ENCODE measurements around the gene TMC4. TPM values are rescaled to one million over a fixed set of nuclear protein-coding genes. Genes with fewer than 3 reads are reported as not detected.
"Not testable (repeated sequence)": the region's sequence is repeated elsewhere in the genome, so short reads cannot be mapped to it uniquely, and the experiment has no call there.

TMC4 gene
- total RNA-seq, 1 donor from 2014 or later, result 198 TPM

DNA sequence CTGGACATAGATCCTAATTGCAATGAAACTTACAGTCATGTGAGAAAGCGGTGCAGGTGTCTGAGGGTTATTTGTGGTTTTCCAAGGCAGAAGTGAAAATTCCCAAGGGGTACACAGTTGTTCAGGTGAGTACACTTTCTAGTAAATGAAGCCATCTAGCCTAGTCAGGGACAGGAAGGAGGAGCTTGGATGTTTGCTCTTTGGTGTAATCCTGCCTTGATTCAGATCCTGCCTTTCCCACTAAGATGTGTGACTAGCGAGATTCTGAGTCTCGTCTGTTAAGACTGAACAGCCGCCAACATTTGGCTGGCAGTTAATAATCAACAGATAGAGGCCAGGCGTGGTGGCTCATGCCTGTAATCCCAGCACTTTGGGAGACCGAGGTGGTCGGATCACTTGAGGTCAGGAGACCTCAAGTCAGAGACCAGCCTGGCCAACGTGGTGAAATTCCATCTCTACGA is 30.2 kb upstream of the TMC4 start:
- DNase-seq (ENCODE audit: low spot score), result peak; percentile 53

DNA sequence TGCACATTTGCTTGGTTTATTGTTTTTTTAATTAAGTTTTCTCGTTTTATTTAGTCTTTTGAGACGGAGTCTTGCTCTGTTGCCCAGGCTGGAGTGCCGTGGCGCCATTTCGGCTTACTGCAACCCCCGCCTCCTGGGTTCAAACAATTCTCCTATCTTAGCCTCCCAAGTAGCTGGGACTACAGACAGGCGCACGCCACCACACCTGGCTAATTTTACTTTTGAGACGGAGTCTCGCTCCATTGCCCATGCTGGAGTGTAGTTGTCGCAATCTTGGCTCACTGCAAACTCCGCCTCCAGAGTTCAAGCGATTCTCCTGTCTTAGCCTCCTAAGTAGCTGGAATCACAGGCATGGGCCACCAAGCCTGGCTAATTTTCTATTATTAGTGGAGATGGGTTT is 29.0 kb upstream of the TMC4 start:
- DNase-seq (ENCODE audit: low spot score), result no peak

DNA sequence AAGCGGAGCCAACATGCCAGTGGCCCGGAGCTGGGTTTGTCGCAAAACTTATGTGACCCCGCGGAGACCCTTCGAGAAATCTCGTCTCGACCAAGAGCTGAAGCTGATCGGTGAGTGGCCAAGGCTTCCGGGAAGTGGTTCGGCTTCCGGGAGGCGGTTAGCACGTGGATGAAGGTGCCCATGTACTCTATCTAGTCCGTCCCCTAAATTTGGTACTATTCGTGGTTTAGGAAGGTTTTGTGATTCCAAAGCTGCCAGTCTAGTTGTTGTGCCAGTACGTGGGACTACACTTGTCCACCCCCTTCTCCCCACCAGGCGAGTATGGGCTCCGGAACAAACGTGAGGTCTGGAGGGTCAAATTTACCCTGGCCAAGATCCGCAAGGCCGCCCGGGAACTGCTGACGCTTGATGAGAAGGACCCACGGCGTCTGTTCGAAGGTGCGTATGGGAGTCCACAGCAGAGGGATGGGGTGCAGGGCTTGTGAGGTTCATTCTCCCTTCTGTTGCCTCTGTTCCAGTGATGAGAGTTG is 28.3 kb upstream of the TMC4 start:
- no peak for DNase-seq (ENCODE audit: low spot score)

DNA sequence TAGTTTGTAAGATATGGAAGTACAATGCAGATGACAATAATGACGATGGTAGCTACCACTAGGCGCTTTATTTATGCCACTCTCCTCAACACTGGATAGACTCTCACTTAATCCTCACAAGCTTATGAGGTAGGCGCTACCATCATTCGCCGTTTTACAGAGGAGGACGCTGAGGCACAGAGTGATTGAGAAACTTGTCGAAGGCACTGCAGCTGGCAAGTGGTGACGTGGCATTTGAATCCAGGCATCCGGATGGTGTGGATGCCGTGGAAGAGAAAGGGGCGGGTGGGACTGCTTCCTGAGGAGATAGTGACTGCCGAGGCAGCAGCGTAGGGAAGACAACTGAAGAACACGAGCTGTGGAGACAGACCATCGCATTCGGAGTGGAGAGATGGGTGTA is 26.4 kb upstream of the TMC4 start:
- DNase-seq (ENCODE audit: low spot score), result no peak

DNA sequence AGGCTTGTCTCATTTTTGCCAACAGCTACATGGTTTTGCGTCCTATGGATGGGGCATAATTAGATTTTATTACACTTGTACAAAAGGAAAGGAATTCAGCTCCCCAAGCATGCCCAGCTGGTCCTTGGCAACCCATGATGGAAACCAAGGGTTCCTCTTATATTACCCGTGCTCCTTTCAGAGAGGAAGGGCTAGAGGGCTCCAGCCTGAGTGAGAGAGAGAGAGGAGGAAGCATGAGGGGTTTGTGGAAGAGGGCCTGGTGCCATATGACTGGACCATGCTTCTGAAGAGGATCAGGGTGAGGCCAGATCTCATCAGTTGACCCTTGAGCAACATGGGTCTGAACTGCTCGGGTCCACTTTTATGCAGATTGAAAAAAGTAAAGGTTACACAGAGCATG is 24.2 kb upstream of the TMC4 start:
- DNase-seq (ENCODE audit: low spot score), result no peak

DNA sequence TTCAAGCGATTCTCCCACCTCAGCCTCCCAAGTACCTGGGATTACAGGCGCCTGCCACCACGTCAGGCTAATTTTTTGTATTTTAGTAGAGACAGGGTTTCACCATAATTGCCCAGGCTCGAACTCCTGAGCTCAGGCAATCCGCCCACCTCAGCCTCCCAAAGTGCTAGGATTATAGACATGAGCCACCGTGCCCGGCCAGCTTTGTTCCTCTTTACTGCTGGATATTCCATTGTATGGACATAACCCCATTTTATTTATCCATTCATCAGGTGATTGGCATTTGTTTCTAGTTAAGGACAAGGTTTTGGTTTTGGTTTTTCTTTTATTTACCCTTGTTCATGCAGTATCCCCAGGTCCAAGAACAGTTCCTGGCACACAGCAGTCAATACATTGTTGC is 23.6 kb upstream of the TMC4 start:
- DNase-seq (ENCODE audit: low spot score), result no peak

DNA sequence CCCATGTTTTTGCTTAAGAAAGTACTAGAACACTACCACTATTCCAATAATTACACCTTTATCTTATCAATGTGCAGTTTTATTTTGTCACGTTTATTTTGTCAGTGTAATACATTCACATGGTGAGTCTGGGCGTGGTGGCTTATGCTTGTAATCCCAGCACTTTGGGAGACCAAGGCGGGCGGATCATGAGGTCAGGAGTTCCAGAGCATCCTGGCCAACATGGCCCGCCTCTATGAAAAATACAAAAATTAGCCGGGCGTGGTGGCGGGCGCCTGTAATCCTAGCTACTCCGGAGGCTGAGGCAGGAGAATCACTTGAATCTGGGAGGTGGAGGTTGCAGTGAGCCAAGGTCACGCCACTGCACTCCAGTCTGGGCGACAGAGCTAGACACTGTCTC is 21.5 kb upstream of the TMC4 start:
- DNase-seq (ENCODE audit: low spot score), result not testable (repeated sequence)

DNA sequence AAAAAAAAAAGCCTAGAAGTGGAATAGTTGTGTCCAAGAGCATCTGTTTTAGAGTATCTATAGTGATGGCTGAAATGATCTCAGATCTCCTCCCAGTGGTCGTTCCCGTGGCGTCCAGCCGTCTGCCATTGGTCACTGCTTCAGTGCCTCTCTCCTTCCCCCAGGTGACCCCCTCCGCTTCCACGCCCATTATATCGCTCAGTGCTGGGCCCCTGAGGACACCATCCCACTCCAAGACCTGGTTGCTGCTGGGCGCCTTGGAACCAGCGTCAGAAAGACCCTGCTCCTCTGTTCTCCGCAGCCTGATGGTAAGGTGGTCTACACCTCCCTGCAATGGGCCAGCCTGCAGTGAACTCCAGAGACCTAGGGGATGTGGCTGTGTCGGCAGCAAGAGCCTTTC is 20.1 kb upstream of the TMC4 start:
- DNase-seq (ENCODE audit: low spot score), result no peak

DNA sequence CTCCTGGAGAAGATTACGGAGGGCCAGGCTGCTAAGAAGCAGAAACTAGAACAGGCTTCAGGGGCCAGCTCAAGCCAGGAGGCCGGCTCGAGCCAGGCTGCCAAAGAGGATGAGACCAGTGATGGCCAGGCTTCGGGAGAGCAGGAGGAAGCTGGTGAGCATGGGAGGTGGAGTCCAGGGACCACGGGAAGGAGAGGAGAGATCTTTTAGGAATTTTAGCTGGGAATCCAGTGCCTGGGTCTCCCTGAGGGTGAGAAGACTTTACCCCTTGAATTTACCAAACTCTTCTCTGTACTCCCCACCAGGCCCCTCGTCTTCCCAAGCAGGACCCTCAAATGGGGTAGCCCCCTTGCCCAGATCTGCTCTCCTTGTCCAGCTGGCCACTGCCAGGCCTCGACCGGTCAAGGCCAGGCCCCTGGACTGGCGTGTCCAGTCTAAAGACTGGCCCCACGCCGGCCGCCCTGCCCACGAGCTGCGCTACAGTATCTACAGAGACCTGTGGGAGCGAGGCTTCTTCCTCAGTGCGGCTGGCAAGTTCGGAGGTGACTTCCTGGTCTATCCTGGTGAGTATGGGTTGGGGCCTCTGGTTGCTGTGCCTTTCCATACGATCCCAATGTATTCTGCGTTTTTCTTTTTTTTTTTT is 19.0 kb upstream of the TMC4 start:
- DNase-seq (ENCODE audit: low spot score), result no peak

DNA sequence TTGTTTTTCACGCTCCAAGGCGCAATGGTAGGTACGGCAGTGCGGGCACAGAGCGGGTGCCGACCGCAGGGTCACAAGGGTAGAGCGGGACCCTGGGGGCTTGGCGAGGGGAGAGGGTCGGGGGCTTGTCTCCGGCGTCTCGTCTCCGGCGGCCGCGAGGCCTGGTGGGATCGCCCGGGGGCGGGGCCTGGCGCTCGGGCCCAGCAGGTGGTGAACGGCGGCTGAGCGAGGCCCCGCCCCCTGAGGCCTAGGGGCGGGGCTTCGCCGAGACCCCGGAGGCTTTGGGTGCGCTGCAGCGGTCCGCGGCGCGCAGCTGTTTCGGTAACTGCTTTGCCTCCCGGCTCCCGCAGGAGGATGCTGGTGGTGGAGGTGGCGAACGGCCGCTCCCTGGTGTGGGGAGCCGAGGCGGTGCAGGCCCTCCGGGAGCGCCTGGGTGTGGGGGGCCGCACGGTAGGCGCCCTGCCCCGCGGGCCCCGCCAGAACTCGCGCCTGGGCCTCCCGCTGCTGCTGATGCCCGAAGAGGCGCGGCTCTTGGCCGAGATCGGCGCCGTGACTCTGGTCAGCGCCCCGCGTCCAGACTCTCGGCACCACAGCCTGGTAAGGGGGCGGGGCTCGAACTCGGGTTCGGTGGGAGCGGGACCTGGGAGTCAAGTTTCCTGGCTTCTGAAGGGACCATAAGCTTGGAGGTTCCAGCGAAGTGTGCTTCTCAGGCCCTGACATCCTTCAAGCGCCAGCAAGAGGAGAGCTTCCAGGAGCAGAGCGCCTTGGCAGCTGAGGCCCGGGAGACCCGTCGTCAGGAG is 18.3 kb upstream of the TMC4 start, which contains the start of gene TSEN34:
TSEN34 (plus strand) TSS at position 298 of the 800 bp plus-strand sequence; CDS start at position 355, 57 bp downstream.
- DNase-seq (ENCODE audit: low spot score), result peak; percentile 88

DNA sequence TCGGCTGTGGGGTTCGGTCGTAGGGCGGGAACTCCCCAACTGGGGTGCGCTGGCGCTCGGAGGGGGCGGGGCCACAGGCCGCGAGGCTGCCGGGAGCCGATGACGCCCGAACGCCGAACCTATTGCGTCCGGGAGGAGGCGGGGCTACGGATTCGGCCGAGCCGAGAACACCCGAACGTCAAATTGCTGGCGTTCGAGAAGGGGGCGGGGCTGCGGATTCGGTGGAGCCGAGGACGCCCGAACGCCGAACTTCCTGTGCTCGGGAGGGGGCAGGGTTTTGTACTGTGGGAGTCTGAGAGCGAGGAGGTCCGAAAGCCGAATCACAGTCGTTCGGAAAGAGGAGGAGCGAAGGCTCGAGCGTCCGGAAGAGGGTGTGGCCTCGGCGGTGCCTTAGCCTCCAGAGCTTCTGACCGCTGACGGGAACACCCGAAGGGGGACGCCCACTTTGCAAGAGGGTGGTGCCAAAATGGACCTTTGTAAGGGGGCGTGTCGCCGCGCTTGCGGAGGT is 17.6 kb upstream of the TMC4 start:
- DNase-seq (ENCODE audit: low spot score), result peak; percentile 99

DNA sequence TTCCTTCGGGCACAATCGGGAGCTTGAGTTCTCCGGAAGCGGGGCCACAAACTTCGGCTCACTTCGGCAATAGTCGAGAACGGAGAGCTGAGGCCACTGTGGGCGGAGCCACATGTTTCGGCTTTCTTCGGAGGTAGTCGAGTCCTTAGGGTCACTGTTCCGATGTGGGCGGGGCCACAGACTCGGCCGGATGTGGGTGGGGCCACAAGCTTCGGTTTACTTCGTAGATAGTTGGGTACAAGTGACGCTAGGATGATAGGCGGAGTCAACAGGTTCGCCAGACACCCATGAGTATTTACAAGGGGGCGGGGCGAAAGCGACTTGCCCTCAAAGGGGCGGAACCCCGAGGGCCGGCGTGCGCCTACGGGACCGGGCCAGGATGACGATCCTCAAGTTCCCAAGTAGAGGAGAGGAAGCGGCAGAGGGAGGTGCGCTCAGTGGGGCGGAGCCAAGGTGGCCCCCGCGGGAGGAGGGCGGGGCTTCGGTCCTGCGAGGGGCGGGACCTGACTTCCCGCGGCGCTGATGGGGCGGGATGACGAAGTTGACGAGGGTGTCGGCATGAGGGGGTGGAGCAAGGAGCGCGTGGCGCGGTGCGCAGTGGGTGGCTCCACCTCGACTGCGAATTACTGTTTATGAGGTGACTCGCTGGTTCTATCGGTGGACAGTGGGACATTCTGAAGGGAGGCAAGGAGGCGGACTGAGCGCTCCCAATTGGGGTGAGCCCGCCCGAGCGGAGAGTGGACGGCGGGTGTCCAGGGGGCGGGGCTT is 17.0 kb upstream of the TMC4 start:
- peak; percentile 100 for DNase-seq (ENCODE audit: low spot score)

DNA sequence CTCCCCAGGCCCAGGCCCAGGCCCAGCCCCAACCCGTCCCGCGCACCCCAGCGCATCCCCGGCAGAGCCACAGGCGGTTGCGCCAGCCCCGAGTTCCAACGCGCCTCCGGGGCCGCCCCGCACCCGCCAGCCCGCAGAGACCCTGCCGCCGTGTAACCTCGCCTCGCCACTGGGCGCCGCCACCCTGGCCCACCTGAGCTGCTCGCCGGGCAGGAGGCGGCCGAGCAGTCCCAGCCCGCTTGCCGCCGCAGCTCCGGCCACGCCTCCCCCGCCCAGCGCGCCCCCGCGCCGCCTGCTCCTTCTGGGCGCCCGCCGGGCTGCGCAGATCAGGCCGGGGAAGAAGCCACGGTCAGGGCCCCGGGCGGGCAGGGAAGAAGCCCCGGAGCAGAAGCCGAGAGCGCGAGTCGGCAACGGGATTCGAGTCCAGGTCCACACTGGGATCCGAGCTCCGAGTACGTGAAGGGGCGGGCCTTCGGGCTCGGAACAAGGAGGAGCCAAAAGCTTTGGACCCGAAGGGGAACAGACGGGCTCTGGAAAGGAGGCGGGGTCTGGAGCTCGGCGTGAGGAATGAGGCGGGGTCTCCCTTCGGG is 16.3 kb upstream of the TMC4 start, which contains the start of gene MBOAT7:
MBOAT7 (minus strand) TSS at position 436 of the 590 bp plus-strand sequence. CDS start 1,072 bp downstream, outside the sequence.
- no peak for DNase-seq (ENCODE audit: low spot score)

DNA sequence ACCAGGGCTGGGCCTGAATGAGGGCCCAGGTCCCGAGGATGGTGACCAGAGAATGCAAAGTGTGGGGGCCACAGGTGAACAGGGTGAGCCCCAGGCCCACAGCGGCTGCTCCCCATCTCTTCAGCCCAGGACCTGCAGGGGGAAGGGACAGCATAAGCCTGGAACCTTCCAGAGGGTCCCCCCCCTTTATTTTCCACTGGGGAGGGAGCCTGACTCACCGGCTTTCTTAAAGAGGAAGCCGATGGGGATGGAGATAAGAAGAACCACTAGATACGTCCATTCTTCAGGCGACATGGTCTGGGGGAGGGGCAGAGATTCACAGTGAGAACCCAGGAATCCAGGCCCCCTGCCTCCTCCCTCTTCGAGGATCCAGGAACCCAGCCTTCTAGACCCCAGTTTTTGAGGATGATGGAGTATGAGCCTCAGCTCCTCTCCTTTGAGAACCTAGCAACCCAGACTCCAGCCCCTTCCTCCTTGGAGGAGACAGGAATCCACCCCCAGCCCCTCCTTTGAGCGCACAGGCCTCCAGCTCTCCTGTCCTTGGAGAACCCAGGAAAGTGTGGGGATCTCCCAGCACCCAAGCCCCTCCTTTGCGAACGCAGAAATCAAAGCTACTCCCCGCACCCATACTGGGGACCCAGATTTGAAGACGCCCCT is 15.4 kb upstream of the TMC4 start:
- peak; percentile 51 for DNase-seq (ENCODE audit: low spot score)

DNA sequence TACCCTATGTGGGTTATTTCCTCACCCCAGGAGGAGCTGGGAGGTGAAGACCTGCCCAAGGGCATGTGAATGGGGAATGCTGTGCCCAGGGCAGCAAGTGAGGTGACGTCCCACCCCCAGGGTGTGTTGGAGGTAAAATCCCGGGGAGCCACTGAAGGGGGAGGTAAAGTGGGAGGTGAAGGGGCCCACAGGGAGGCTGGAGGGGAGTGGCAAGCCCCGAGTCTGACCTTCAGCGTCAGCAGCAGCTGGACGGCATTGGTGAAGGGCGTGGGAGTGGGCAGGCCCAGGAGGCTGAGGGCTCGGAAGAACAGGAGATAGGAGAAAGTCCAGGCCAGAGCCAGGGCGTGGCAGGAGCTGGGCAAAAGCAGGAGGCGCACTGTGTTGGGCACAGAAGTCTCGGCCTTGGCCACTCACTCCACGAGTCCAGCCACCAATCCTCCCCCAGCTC is 14.0 kb upstream of the TMC4 start:
- peak; percentile 71 for DNase-seq (ENCODE audit: low spot score)

DNA sequence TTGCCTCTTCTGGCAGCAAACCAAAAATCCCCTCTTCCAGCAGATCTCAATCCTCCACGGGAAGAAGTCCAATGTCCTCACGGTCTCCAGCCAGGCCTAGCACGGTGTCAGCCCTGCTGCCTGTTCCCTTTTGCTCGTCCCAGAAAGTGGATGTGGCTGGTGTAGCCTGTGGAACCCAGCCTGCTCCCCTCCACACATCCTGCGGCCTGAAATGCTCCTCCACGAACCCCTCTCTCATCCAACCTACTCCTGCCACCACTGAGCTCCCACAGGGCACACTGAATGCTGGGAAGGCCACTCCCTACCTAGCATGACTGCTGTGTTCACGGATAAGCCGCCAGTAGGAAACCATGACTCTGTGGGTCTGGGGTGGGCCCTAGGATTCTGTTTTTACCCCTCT is 13.4 kb upstream of the TMC4 start:
- DNase-seq (ENCODE audit: low spot score), result no peak

DNA sequence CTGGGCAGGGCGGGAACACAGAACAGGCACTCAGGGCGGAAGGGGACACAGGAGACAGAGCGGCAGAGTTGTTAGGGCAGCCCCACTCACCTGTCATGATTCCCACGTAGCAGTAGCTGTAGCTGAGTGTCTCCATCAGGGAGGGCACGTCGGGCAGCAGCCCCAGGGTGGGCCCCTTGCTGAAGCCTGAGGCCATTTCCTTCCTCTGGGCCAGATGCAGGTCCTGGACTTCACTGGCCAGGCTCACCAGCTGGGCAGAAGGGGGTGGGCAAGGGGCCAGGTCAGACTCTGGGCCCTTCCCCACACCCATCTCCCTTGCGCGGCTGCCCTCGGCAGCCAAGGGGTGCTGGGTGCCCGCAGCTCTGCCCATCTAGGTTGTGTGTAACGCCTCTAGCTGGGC is 10.5 kb upstream of the TMC4 start:
- no peak for DNase-seq (ENCODE audit: low spot score)

DNA sequence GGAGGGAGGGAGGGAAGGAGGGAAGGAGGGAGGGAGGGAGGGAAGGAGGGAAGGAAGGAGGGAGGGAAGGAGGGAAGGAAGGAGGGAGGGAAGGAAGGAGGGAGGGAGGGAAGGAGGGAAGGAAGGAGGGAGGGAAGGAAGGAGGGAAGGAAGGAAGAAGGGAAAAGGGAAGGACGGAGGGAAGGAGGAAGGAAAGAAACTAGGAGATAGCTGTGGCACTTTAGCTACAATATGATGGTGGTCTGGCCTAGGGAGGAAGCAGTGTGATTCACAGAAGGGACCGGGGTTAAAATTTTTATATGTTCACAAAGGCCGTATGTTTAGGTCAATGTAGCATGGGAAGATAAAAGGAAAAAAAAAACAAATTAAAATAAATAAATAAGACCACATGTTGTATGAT is 8.9 kb upstream of the TMC4 start:
- not testable (repeated sequence) for DNase-seq (ENCODE audit: low spot score)

DNA sequence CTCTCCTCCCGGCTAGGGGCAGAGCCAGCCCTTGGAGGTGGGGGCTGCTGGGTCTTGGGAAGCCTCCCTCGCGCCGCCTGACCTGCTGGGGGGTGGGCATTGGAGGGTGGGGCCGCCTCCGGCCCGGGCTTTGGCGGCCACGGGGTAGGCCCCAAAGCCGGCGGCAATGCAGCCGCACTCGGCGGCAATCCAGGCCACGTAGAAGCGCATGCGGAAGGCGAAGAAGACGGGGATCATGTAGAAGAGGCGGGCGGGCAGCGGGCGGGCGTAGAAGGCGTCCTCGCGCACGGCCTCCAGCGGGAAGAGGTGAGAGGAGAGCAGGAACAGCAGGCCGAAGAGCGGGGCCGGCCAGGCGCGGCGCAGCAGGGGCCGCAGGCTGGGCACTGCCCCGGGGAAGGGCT is 7.7 kb upstream of the TMC4 start:
- DNase-seq (ENCODE audit: low spot score), result no peak

DNA sequence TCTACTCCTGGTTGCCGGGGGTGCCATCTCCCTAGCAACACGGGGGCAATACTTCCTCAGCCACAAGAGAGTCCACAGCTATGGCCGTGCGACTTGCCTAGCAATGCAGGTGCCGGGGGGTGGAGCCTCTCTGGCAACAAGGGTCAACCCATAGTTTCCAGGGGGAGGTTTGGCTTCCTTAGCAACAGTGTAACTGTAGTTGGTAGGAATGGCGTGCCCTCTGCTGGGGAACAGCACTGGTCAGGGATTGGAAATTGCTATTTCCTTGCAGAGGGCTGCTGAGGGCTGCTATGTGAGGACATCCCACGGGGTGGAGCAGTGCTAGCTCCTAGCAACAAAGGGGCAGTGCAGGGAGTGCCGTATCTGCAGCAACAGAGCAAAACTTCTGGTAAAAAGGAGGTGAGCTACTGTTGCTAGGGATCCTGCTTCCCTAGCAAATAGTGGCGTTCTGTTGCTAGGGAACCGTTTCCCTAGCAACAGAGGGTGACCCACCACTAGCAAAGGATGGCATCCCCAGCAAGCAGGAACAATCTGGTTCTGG is 7.0 kb upstream of the TMC4 start:
- DNase-seq (ENCODE audit: low spot score), result peak; percentile 54
